B cell (primary cell): ENCODE measurements around the gene PPP1R14D.

ENCODE experiments used
- EZH2 ChIP-seq: IDR thresholded peaks from 2 replicates; pipeline ENCODE4 v1.6.1; 2012; ENCODE audit warnings: borderline replicate concordance, low read depth, mild to moderate bottlenecking, moderate library complexity, low read length; ENCODE audit not compliant: insufficient read depth, poor library complexity, severe bottlenecking
- TF ChIP-seq, protein P1 (sequence below): fragments of 200-600 bp; IDR thresholded peaks from one replicate; pipeline ENCODE4 v1.8.0; 2022; ENCODE audit warnings: antibody characterized with exemption, mild to moderate bottlenecking

DNA sequence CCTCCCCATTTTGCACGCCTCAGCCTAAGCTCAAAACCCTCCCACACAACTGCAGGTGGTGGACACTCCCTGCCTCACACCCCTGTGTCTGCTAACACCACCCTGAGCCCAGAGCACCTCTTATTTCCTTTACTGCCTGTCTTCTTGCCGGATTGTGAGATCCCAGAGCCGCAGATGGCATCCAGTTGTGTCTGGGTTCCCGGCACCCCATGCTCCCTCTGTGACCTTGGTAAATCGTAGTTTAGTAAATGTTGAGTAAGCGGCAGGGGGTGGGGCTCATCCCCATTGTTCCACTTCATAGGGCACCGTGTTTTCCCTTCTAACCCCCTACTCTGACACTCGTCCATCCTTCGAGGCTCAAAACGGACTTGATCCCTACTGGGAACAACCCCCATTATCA lies 30.2 kb upstream of the PPP1R14D start:
- TF ChIP-seq, protein P1, sequence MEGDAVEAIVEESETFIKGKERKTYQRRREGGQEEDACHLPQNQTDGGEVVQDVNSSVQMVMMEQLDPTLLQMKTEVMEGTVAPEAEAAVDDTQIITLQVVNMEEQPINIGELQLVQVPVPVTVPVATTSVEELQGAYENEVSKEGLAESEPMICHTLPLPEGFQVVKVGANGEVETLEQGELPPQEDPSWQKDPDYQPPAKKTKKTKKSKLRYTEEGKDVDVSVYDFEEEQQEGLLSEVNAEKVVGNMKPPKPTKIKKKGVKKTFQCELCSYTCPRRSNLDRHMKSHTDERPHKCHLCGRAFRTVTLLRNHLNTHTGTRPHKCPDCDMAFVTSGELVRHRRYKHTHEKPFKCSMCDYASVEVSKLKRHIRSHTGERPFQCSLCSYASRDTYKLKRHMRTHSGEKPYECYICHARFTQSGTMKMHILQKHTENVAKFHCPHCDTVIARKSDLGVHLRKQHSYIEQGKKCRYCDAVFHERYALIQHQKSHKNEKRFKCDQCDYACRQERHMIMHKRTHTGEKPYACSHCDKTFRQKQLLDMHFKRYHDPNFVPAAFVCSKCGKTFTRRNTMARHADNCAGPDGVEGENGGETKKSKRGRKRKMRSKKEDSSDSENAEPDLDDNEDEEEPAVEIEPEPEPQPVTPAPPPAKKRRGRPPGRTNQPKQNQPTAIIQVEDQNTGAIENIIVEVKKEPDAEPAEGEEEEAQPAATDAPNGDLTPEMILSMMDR: no peak
- TF ChIP-seq EZH2: no peak
